SK-N-SH (cell line): ENCODE data around the gene RAB3C. TPM values are rescaled to one million over a fixed set of nuclear protein-coding genes. Genes with fewer than 3 reads are reported as not detected.
A peak's percentile ranks its signal among the peaks of the same experiment; 100 is the strongest.
"Not testable (repeated sequence)": the region's sequence is repeated elsewhere in the genome, so short reads cannot be mapped to it uniquely, and the experiment has no call there.

Experiments
- CTCF ChIA-PET: fragments of 300-600, 350-600 bp; formaldehyde crosslinking; extraction: SDS; loops from one replicate; lab custom pipeline; 2021; lab: Yijun Ruan, JAX
- POLR2A ChIA-PET: fragments of 350-600 bp; sonication (Branson Sonifier 250); formaldehyde crosslinking; extraction: SDS; loops from one replicate; lab custom pipeline; 2020; ENCODE audit warnings: antibody characterized with exemption, inconsistent platforms; lab: Yijun Ruan, JAX
- DNase-seq: peaks from one replicate; pipeline ENCODE4 v3.0.0; 2012
- H2AFZ ChIP-seq: fragments of 200-600 bp; sonication (generic); 2 replicates; pipeline ENCODE4 v1.8.1; 2016; ENCODE audit warnings: antibody characterized with exemption, mild to moderate bottlenecking, low read depth
- H3F3A ChIP-seq: fragments of 200-600 bp; sonication (generic); replicated peaks from 2 replicates; pipeline ENCODE3; 2016; ENCODE audit warnings: antibody characterized with exemption, mild to moderate bottlenecking; ENCODE audit not compliant: insufficient read depth
- H3K27ac ChIP-seq, 2 experiments: fragments of 200-500 bp in 1 of 2; fragments of 200-600 bp in 1 of 2; sonication (Bioruptor generic) in 1 of 2; sonication (generic), shearing (Covaris generic) in 1 of 2; 2 replicates each; pipeline versions ENCODE4 v1.5.1 to v1.6.1; 2014 to 2016; ENCODE audit warnings: low read depth in 2 of 2, inconsistent platforms in 1 of 2, low read length in 1 of 2, mild to moderate bottlenecking in 1 of 2, mixed read lengths in 1 of 2
- H3K27me3 ChIP-seq: fragments of 200-600 bp; sonication (generic), shearing (Covaris generic); 2 replicates; pipeline ENCODE4 v1.6.1; 2016; ENCODE audit warnings: mixed run types; ENCODE audit not compliant: insufficient read depth
- H3K36me3 ChIP-seq, 2 experiments: fragments of 200-500 bp in 1 of 2; fragments of 200-600 bp in 1 of 2; sonication (Bioruptor generic) in 1 of 2; sonication (generic) in 1 of 2; replicated peaks in 1 of 2; 2 replicates each; pipeline versions ENCODE3 to v1.5.1; 2014 to 2016; ENCODE audit warnings: low read length in 1 of 2, mild to moderate bottlenecking in 1 of 2; ENCODE audit not compliant: insufficient read depth in 2 of 2, control insufficient read depth in 1 of 2
- H3K4me1 ChIP-seq, 2 experiments: fragments of 200-500 bp in 1 of 2; fragments of 200-600 bp in 1 of 2; sonication (Bioruptor generic) in 1 of 2; sonication (generic), shearing (Covaris generic) in 1 of 2; 2 replicates each; pipeline versions ENCODE4 v1.5.1 to v1.6.1; 2014 to 2016; ENCODE audit warnings: low read depth in 1 of 2, low read length in 1 of 2, mixed run types in 1 of 2; ENCODE audit not compliant: insufficient read depth in 2 of 2, control insufficient read depth in 1 of 2
- H3K4me2 ChIP-seq: fragments of 200-600 bp; sonication (generic), shearing (Covaris generic); 2 replicates; pipeline ENCODE4 v1.6.1; 2017; ENCODE audit warnings: mixed run types
- H3K4me3 ChIP-seq, 2 experiments: fragments of 200-500 bp in 1 of 2; fragments of 200-600 bp in 1 of 2; sonication (Bioruptor generic) in 1 of 2; sonication (generic), shearing (Covaris generic) in 1 of 2; 2 replicates each; pipeline versions ENCODE4 v1.5.1 to v1.8.1; 2014 to 2016; ENCODE audit warnings: low read depth in 2 of 2, inconsistent platforms in 1 of 2, low read length in 1 of 2, mild to moderate bottlenecking in 1 of 2, mixed read lengths in 1 of 2, moderate library complexity in 1 of 2
- H3K79me2 ChIP-seq: fragments of 200-600 bp; sonication (generic); 2 replicates; pipeline ENCODE4 v1.8.1; 2017; ENCODE audit warnings: mild to moderate bottlenecking; ENCODE audit not compliant: insufficient read depth
- H3K9ac ChIP-seq: fragments of 200-600 bp; sonication (generic); 2 replicates; pipeline ENCODE4 v1.6.1; 2017; ENCODE audit warnings: mixed run types
- H3K9me2 ChIP-seq: fragments of 200-600 bp; sonication (generic); 2 replicates; pipeline ENCODE4 v1.6.1; 2017; ENCODE audit warnings: mixed run types
- H3K9me3 ChIP-seq: fragments of 200-600 bp; sonication (generic); 2 replicates; pipeline ENCODE4 v1.6.1; 2017; ENCODE audit warnings: mixed run types, mild to moderate bottlenecking, moderate library complexity
- H4K20me1 ChIP-seq: fragments of 200-600 bp; sonication (generic); 2 replicates; pipeline ENCODE4 v1.6.1; 2017; ENCODE audit warnings: mild to moderate bottlenecking, mixed run types; ENCODE audit not compliant: insufficient read depth
- ELF1 ChIP-seq: IDR thresholded peaks from 2 replicates; pipeline ENCODE4 v1.4.0; 2012
- FOXJ3 ChIP-seq: sonication (generic); formaldehyde crosslinking; IDR thresholded peaks from 2 replicates; pipeline ENCODE4 v1.5.1; 2020; ENCODE audit warnings: mild to moderate bottlenecking, missing genetic modification reagents
- FOXM1 ChIP-seq: IDR thresholded peaks from 2 replicates; pipeline ENCODE4 v1.4.0; 2012; ENCODE audit warnings: low read depth, mild to moderate bottlenecking
- GABPA ChIP-seq: IDR thresholded peaks from 2 replicates; pipeline ENCODE4 v1.4.0; 2012; ENCODE audit warnings: low read depth, mild to moderate bottlenecking
- GATA2 ChIP-seq: sonication (generic); formaldehyde crosslinking; IDR thresholded peaks from 2 replicates; pipeline ENCODE4 v1.5.0; 2020; ENCODE audit warnings: mild to moderate bottlenecking, missing genetic modification reagents
- IRF3 ChIP-seq: fragments of 150-350 bp; IDR thresholded peaks from 2 replicates; pipeline ENCODE4 v1.6.1; 2016; ENCODE audit warnings: mild to moderate bottlenecking, low read depth, low read length
- JUND ChIP-seq: IDR thresholded peaks from 2 replicates; pipeline ENCODE4 v1.4.0; 2012
- MXI1 ChIP-seq: IDR thresholded peaks from 2 replicates; pipeline ENCODE4 v1.6.1; 2012; ENCODE audit warnings: mild to moderate bottlenecking, low read depth, low read length, improper control_type of control experiment
- NFIC ChIP-seq: IDR thresholded peaks from 2 replicates; pipeline ENCODE4 v1.4.0; 2012; ENCODE audit warnings: borderline replicate concordance
- NRF1 ChIP-seq: IDR thresholded peaks from 2 replicates; pipeline ENCODE4 v1.6.1; 2012; ENCODE audit warnings: low read depth, mild to moderate bottlenecking, low read length
- POLR2AphosphoS5 ChIP-seq: IDR thresholded peaks from 2 replicates; pipeline ENCODE4 v1.6.1; 2012; ENCODE audit warnings: low read depth, low read length
- RAD21 ChIP-seq: IDR thresholded peaks from 2 replicates; pipeline ENCODE4 v1.6.1; 2012; ENCODE audit warnings: mild to moderate bottlenecking, low read length
- RCOR1 ChIP-seq: fragments of 150-350 bp; IDR thresholded peaks from 2 replicates; pipeline ENCODE4 v1.6.1; 2017; ENCODE audit warnings: antibody characterized with exemption, low read length
- TCF12 ChIP-seq: IDR thresholded peaks from 2 replicates; pipeline ENCODE4 v1.4.0; 2012
- USF1 ChIP-seq: IDR thresholded peaks from 2 replicates; pipeline ENCODE4 v1.4.0; 2012; ENCODE audit warnings: low read depth, borderline replicate concordance
- USF2 ChIP-seq: fragments of 150-350 bp; IDR thresholded peaks from 2 replicates; pipeline ENCODE4 v1.6.1; 2017; ENCODE audit warnings: antibody characterized with exemption, low read length, low read depth, borderline replicate concordance
- YY1 ChIP-seq: IDR thresholded peaks from 2 replicates; pipeline ENCODE4 v1.4.0; 2012; ENCODE audit warnings: low read depth, mild to moderate bottlenecking
- ZBTB33 ChIP-seq: IDR thresholded peaks from 2 replicates; pipeline ENCODE4 v1.4.0; 2012; ENCODE audit warnings: low read depth, borderline replicate concordance
- WGBS: methylation state at CpG from one replicate; pipeline ENCODE4 v1.1.6; 2017; ENCODE audit warnings: low lambda C conversion rate; 5-methylcytosine and 5-hydroxymethylcytosine counted together
- polyA plus RNA-seq, 3 experiments: library from polyadenylated mRNA; depleted of rRNA; stranded (reverse); fragments of >200 nt; gene quantifications; 2 replicates each; pipeline ENCODE4 v1.2.3, GENCODE V29; 2012

RAB3C gene
- polyA plus RNA-seq, 1 of the 3 experiments (the other 2 are of a cell fraction), result 0.03 TPM

GRCh38 chr5:58708456-58708855 lies 125.6 kb downstream of the RAB3C start:
- no peaks in the 10 kb centered on the region for H3K9me3 ChIP-seq
- no peak overlapping the region for H2AFZ ChIP-seq
- no peaks in the 10 kb centered on the region for H3F3A ChIP-seq
- DNase-seq, result no peak
- TF ChIP-seq IRF3 (no peak), ZBTB33 (no peak), ELF1 (no peak), MXI1 (no peak), YY1 (no peak), USF1 (no peak), GATA2 (CRISPR knock-in tag) (no peak), FOXJ3 (no peak), USF2 (no peak), TCF12 (no peak), FOXM1 (no peak), NRF1 (no peak), POLR2AphosphoS5 (no peak), RCOR1 (no peak), GABPA (no peak), RAD21 (no peak), JUND (no peak), NFIC (no peak)
- no peak overlapping the region for H3K9ac ChIP-seq
- no peak overlapping the region for H3K4me2 ChIP-seq
- POLR2A ChIA-PET, result no interaction called here
- H3K4me1 ChIP-seq, result peaks cover 0 to 8% of the 10 kb centered on the region in 2 experiments; a peak in 2 of 4 replicates
- H3K79me2 ChIP-seq, result no peaks in the 10 kb centered on the region
- no peaks in the 10 kb centered on the region for H3K9me2 ChIP-seq
- no peak overlapping the region for H3K4me3 ChIP-seq
- H3K36me3 ChIP-seq, result no peaks in the 10 kb centered on the region
- WGBS, result 17% methylated on average over 1 of the region's 1 CpG
- CTCF ChIA-PET, result no interaction called here
- H3K27me3 ChIP-seq, result no peaks in the 10 kb centered on the region
- no peaks in the 10 kb centered on the region for H4K20me1 ChIP-seq
- H3K27ac ChIP-seq, result peak overlapping the region in 1 of 2 experiments; percentile 34; a peak in 1 of 4 replicates

GRCh38 chr5:58710425-58710824 lies 127.5 kb downstream of the RAB3C start:
- WGBS, result 60% methylated on average over 8 of the region's 8 CpGs
- H4K20me1 ChIP-seq, H3K9me3 ChIP-seq, POLR2A ChIA-PET, H3K4me2 ChIP-seq, H3K36me3 ChIP-seq, H3K27ac ChIP-seq, H3F3A ChIP-seq, H3K9me2 ChIP-seq, H3K79me2 ChIP-seq, H3K4me1 ChIP-seq, H3K27me3 ChIP-seq, H2AFZ ChIP-seq, H3K9ac ChIP-seq, DNase-seq, H3K4me3 ChIP-seq: not testable (repeated sequence)
- CTCF ChIA-PET, result interaction anchor here (0.9 kb wide), 1 partner anchor 232 kb away, joined by 3 read pairs; no protein-coding TSS in a partner anchor
